RWPE2 (cell line): ENCODE data around the gene PAQR5.
A peak's percentile ranks its signal among the peaks of the same experiment; 100 is the strongest.

ENCODE experiments used
- ATAC-seq: fragments of 200-7000 bp; cut with Tn5 transposase; 3 replicates; pipeline ENCODE4 v1.9.1; 2021; ENCODE audit warnings: low read depth
- DNase-seq: peaks from one replicate; pipeline ENCODE4 v3.0.0-alpha.2; 2020; ENCODE audit warnings: low spot score
- H3K27ac ChIP-seq: fragments of 450-650 bp; 2 replicates; pipeline ENCODE4 v1.5.1; 2017; ENCODE audit warnings: mild to moderate bottlenecking; ENCODE audit not compliant: poor library complexity, severe bottlenecking
- H3K27me3 ChIP-seq: fragments of 250-450 bp; sonication (Bioruptor Pico); 2 replicates; pipeline ENCODE4 v1.5.1; 2021; ENCODE audit warnings: mild to moderate bottlenecking, moderate library complexity; ENCODE audit not compliant: insufficient read depth, poor library complexity, severe bottlenecking
- H3K36me3 ChIP-seq: fragments of 250-450 bp; sonication (Bioruptor Pico); 2 replicates; pipeline ENCODE4 v1.5.1; 2020; ENCODE audit warnings: low read depth, mild to moderate bottlenecking, moderate library complexity
- H3K4me1 ChIP-seq: fragments of 250-450 bp; sonication (Bioruptor Pico); 2 replicates; pipeline ENCODE4 v1.5.1; 2021; ENCODE audit warnings: mild to moderate bottlenecking, moderate library complexity; ENCODE audit not compliant: insufficient read depth, poor library complexity, severe bottlenecking
- H3K4me3 ChIP-seq: fragments of 250-450 bp; sonication (Bioruptor Pico); 2 replicates; pipeline ENCODE4 v1.5.1; 2021; ENCODE audit warnings: mild to moderate bottlenecking, moderate library complexity; ENCODE audit not compliant: severe bottlenecking
- H3K9me3 ChIP-seq: fragments of 250-450 bp; sonication (Bioruptor Pico); 2 replicates; pipeline ENCODE4 v1.5.1; 2021; ENCODE audit warnings: mild to moderate bottlenecking, moderate library complexity; ENCODE audit not compliant: severe bottlenecking
- CTCF ChIP-seq: fragments of 450-650 bp; IDR thresholded peaks from one replicate; pipeline ENCODE4 v1.5.1; 2017; ENCODE audit warnings: mild to moderate bottlenecking, moderate library complexity; ENCODE audit not compliant: poor library complexity, severe bottlenecking

Gene PAQR5

DNA sequence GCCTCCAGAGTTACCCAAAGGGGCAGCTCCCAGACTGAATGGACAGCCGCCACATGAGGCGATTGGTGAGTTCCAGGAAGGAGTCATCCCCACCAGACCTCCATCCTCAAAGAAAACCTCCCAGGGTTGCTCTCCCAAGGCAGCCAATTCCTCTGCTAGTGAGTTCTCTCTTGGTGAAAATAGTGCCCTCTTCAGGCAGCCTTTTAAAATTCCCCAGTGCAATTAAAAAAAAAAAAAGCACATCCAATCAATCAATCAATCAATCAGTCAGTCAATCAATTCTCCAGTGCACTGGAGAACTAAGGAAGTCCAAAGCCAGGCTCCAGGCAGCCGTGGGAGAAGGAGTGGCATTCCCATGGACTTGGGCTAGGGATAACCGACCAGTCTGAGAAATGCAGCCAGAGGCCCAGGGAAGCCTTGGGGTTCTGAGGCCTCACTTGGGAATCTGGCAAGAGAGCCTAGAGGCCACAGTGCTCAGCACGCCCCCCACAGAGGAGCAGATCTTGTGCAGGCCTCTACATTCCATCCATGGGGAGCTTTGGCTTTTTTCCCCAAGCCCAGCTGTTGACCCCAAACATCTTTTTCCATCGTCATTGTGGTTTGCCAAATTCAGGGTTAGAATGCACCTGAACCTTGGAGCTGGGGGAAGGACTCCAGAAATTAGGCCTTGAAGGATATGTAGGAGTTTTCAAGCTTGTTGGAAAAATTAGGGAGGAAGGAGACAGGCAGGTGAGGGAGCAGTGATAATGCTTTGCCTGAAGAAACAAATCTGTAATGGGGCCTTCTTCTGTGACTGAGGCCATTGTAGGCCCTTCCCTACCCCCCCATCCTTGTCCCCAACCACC lies 4.8 kb downstream of the PAQR5 start:
- no peaks in the 10 kb centered on the region for H3K9me3 ChIP-seq
- H3K4me1 ChIP-seq, result peaks cover 15% of the 10 kb centered on the region
- TF ChIP-seq CTCF, result peak; percentile 37
- H3K27ac ChIP-seq, result peak overlapping the region; percentile 40
- H3K27me3 ChIP-seq, result peaks cover 8% of the 10 kb centered on the region
- no peak overlapping the region for H3K4me3 ChIP-seq
- ATAC-seq, result peak; percentile 2; the same call in 1 of the 3 replicates
- peak; percentile 44 for DNase-seq
- H3K36me3 ChIP-seq, result no peaks in the 10 kb centered on the region

DNA sequence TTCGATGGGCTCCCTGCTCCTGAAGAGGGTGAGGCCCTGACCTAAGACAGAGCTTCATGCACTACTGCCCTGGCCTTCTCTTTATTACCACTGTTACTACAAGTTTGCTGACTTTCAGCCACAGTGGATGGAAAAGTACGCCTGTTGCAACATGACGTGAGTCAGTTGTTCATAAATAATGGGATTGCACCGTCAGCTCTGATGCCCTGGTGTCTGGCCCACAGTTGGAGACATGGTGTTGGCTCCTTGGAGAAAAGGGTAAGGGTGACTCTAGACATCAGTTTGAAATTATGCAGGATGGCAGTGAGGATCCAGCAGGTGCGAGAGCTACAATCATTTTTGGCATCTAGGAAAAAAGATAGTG lies 5.5 kb downstream of the PAQR5 start:
- H3K4me3 ChIP-seq, result no peak overlapping the region
- H3K27me3 ChIP-seq, result peaks cover 8% of the 10 kb centered on the region
- ATAC-seq, result peak; percentile 76
- peak; percentile 57 for DNase-seq
- no peaks in the 10 kb centered on the region for H3K36me3 ChIP-seq
- no peaks in the 10 kb centered on the region for H3K9me3 ChIP-seq
- TF ChIP-seq CTCF, result no peak
- peak overlapping the region; percentile 40 for H3K27ac ChIP-seq
- H3K4me1 ChIP-seq, result peaks cover 15% of the 10 kb centered on the region

GRCh38 chr15:69305204-69305931 lies 6.7 kb downstream of the PAQR5 start:
- peaks cover 15% of the 10 kb centered on the region for H3K4me1 ChIP-seq

GRCh38 chr15:69305933-69306568 lies 7.3 kb downstream of the PAQR5 start:
- H3K27ac ChIP-seq, result peak overlapping the region; percentile 40
- peaks cover 15% of the 10 kb centered on the region for H3K4me1 ChIP-seq
- no peaks in the 10 kb centered on the region for H3K9me3 ChIP-seq
- H3K4me3 ChIP-seq, result no peak overlapping the region
- no peak for TF ChIP-seq CTCF
- DNase-seq (peak; percentile 29), ATAC-seq (no peak)
- no peaks in the 10 kb centered on the region for H3K36me3 ChIP-seq
- no peaks in the 10 kb centered on the region for H3K27me3 ChIP-seq

More at GRCh38 chr15:69305204-69305931, 6.7 kb downstream of the PAQR5 start:
- DNase-seq, result peak; percentile 80
- no peak for TF ChIP-seq CTCF
- no peaks in the 10 kb centered on the region for H3K27me3 ChIP-seq
- H3K36me3 ChIP-seq, result no peaks in the 10 kb centered on the region
- H3K4me3 ChIP-seq, result no peak overlapping the region
- H3K9me3 ChIP-seq, result no peaks in the 10 kb centered on the region
- peak; percentile 55 for ATAC-seq
- H3K27ac ChIP-seq, result peak overlapping the region; percentile 40
